A549 (cell line): Measurements from ENCODE around the gene MAN1C1. TPM values are rescaled to one million over a fixed set of nuclear protein-coding genes. Genes with fewer than 3 reads are reported as not detected.

ENCODE experiments used
- ATAC-seq, 2 experiments: fragments of 200-7000 bp in 1 of 2; fragments of >200 bp in 1 of 2; cut with Nextera tagmentation in 1 of 2; cut with Tn5 transposase in 1 of 2; 3 replicates each; pipeline versions ENCODE4 v1.8.0 to v1.9.1; 2018 to 2020; ENCODE audit warnings: mild to moderate bottlenecking in 1 of 2, moderate library complexity in 1 of 2
- CTCF ChIA-PET: fragments of 300-600 bp; sonication (Branson Sonifier 250); formaldehyde crosslinking; extraction: SDS; loops from one replicate; lab custom pipeline; 2021; ENCODE audit warnings: antibody characterized with exemption, inconsistent platforms; lab: Yijun Ruan, JAX
- POLR2A ChIA-PET: fragments of 350-600 bp; formaldehyde crosslinking; extraction: SDS; loops from one replicate; lab custom pipeline; 2021; ENCODE audit warnings: antibody characterized with exemption, inconsistent platforms; lab: Yijun Ruan, JAX
- DNase-seq, 2 experiments: peaks; one replicate each; pipeline versions ENCODE4 v3.0.0 to v3.0.0-alpha.2; 2011 to 2016; ENCODE audit warnings: low read depth in 1 of 2, low spot score in 1 of 2
- FAIRE-seq: peaks from 2 replicates; lab custom pipeline; 2011; peaks lifted over from hg19 to GRCh38; lab: Jason Lieb, UNC
- H3K27ac ChIP-seq, 2 experiments: fragments of >200 bp; sonication (Bioruptor Twin); formaldehyde crosslinking; 3 replicates each; pipeline ENCODE4 v1.5.1; 2016 to 2017
- H3K4me1 ChIP-seq: fragments of >200 bp; sonication (Bioruptor Twin); formaldehyde crosslinking; 3 replicates; pipeline ENCODE4 v1.6.1; 2016
- H3K4me2 ChIP-seq: fragments of >200 bp; sonication (Bioruptor Twin); formaldehyde crosslinking; 3 replicates; pipeline ENCODE4 v1.6.1; 2016
- H3K4me3 ChIP-seq: fragments of >200 bp; sonication (Bioruptor Twin); formaldehyde crosslinking; 3 replicates; pipeline ENCODE4 v1.5.1; 2016
- H3K9me3 ChIP-seq: fragments of >200 bp; sonication (Bioruptor Twin); formaldehyde crosslinking; 3 replicates; pipeline ENCODE4 v1.6.1; 2016
- ATOH8 ChIP-seq: fragments of 250-450 bp; sonication (Bioruptor Pico); IDR thresholded peaks from 2 replicates; pipeline ENCODE4 v1.5.0; 2020; ENCODE audit warnings: low read depth, mild to moderate bottlenecking, moderate library complexity
- BHLHE40 ChIP-seq: IDR thresholded peaks from 2 replicates; pipeline ENCODE4 v1.6.1; 2012; ENCODE audit warnings: low read depth, low read length, inconsistent platforms
- CBX2 ChIP-seq: fragments of 200-600 bp; sonication (generic); IDR thresholded peaks from 2 replicates; pipeline ENCODE4 v1.6.1; 2016; ENCODE audit warnings: low read depth, mild to moderate bottlenecking, borderline replicate concordance
- CBX8 ChIP-seq: fragments of 200-600 bp; sonication (generic); IDR thresholded peaks from 2 replicates; pipeline ENCODE4 v1.6.1; 2016
- CEBPB ChIP-seq, 2 experiments: fragments of >200 bp in 1 of 2; sonication (Bioruptor Twin) in 1 of 2; formaldehyde crosslinking in 1 of 2; IDR thresholded peaks; 2 replicates each; pipeline ENCODE4 v1.6.1; 2012 to 2016
- CHD2 ChIP-seq: fragments of 150-350 bp; IDR thresholded peaks from 2 replicates; pipeline ENCODE4 v1.6.1; 2014; ENCODE audit warnings: low read length; ENCODE audit not compliant: partially characterized antibody
- CHD4 ChIP-seq: fragments of 200-600 bp; sonication (generic); IDR thresholded peaks from 2 replicates; pipeline ENCODE4 v1.6.1; 2016; ENCODE audit warnings: antibody characterized with exemption, mild to moderate bottlenecking, borderline replicate concordance
- EHMT2 ChIP-seq: fragments of 200-600 bp; sonication (generic); IDR thresholded peaks from 2 replicates; pipeline ENCODE4 v1.6.1; 2016; ENCODE audit warnings: antibody characterized with exemption, low read depth, mild to moderate bottlenecking, moderate library complexity
- ESRRA ChIP-seq: fragments of 150-350 bp; IDR thresholded peaks from 2 replicates; pipeline ENCODE4 v1.6.1; 2014; ENCODE audit warnings: mild to moderate bottlenecking, low read length, borderline replicate concordance
- FOSB ChIP-seq: fragments of 250-450 bp; sonication (Bioruptor Pico); IDR thresholded peaks from 2 replicates; pipeline ENCODE4 v1.5.0; 2020; ENCODE audit warnings: mild to moderate bottlenecking, moderate library complexity
- FOSL2 ChIP-seq, 2 experiments: fragments of 450-650 bp in 1 of 2; fragments of >200 bp in 1 of 2; sonication (Bioruptor Twin) in 1 of 2; formaldehyde crosslinking; IDR thresholded peaks; 2 replicates each; pipeline versions ENCODE4 v1.5.0 to v1.6.1; 2016 to 2020; ENCODE audit warnings: mild to moderate bottlenecking in 1 of 2, moderate library complexity in 1 of 2
- GATA3 ChIP-seq: IDR thresholded peaks from 2 replicates; pipeline ENCODE4 v1.6.1; 2012; ENCODE audit warnings: borderline replicate concordance
- JUNB ChIP-seq: fragments of >200 bp; sonication (Bioruptor Twin); formaldehyde crosslinking; IDR thresholded peaks from 2 replicates; pipeline ENCODE4 v1.6.1; 2016
- KDM5A ChIP-seq: fragments of 200-600 bp; sonication (generic); IDR thresholded peaks from 2 replicates; pipeline ENCODE4 v1.6.1; 2016; ENCODE audit warnings: antibody characterized with exemption, mild to moderate bottlenecking
- MAFK ChIP-seq: fragments of 450-650 bp; IDR thresholded peaks from 2 replicates; pipeline ENCODE4 v1.6.1; 2014; ENCODE audit not compliant: partially characterized antibody
- MYC ChIP-seq: IDR thresholded peaks from 2 replicates; pipeline ENCODE4 v1.6.1; 2012; ENCODE audit warnings: mild to moderate bottlenecking, inconsistent platforms, low read length, improper control_type of control experiment, borderline replicate concordance
- NFE2L2 ChIP-seq: fragments of 150-350 bp; conservative IDR thresholded peaks from 2 replicates; pipeline ENCODE4 v1.6.1; 2014; ENCODE audit warnings: low read length
- NPAS2 ChIP-seq: fragments of 250-450 bp; sonication (Bioruptor Pico); IDR thresholded peaks from 2 replicates; pipeline ENCODE4 v1.8.0; 2022; ENCODE audit warnings: mild to moderate bottlenecking, moderate library complexity, borderline replicate concordance
- RCOR1 ChIP-seq: fragments of 150-350 bp; IDR thresholded peaks from 2 replicates; pipeline ENCODE4 v1.6.1; 2014; ENCODE audit warnings: antibody characterized with exemption, low read length, low read depth
- RNF2 ChIP-seq: fragments of 200-600 bp; sonication (generic); IDR thresholded peaks from 2 replicates; pipeline ENCODE4 v1.6.1; 2016; ENCODE audit warnings: low read depth, mild to moderate bottlenecking, antibody characterized with exemption, moderate library complexity, borderline replicate concordance
- SMC3 ChIP-seq: fragments of >200 bp; sonication (Bioruptor Twin); formaldehyde crosslinking; IDR thresholded peaks from 3 replicates; pipeline ENCODE4 v1.6.1; 2018; ENCODE audit warnings: inconsistent platforms
- SREBF2 ChIP-seq: fragments of 450-650 bp; IDR thresholded peaks from 2 replicates; pipeline ENCODE4 v1.6.1; 2014; ENCODE audit warnings: mild to moderate bottlenecking, moderate library complexity
- ZSCAN20 ChIP-seq: fragments of 250-450 bp; sonication (Bioruptor Pico); IDR thresholded peaks from 2 replicates; pipeline ENCODE4 v1.8.0; 2022; ENCODE audit warnings: mild to moderate bottlenecking, moderate library complexity
- WGBS: methylation state at CpG from one replicate; pipeline ENCODE4 v1.1.6; 2017; ENCODE audit errors: missing lambda C conversion rate; 5-methylcytosine and 5-hydroxymethylcytosine counted together
- polyA plus RNA-seq, 4 experiments: library from polyadenylated mRNA; depleted of rRNA in 3 of 4; stranded (reverse); fragments of >200 nt; fragmentation: RNase III in 1 of 4; extraction: RNeasy Plus Mini Kit Qiagen cat#74134 plus additional on column Dnase treatment in 1 of 4; gene quantifications; 2 replicates in 3 of 4; 3 replicates in 1 of 4; pipeline ENCODE4 v1.2.3, GENCODE V29; 2011 to 2017
- TF ChIP-seq, protein P1 (sequence below): IDR thresholded peaks from 2 replicates; pipeline ENCODE4 v1.6.1; 2012
- TF ChIP-seq, protein P2 (sequence below): IDR thresholded peaks from 2 replicates; pipeline ENCODE4 v1.6.1; 2012; ENCODE audit warnings: low read depth, borderline replicate concordance

The MAN1C1 gene
- polyA plus RNA-seq, 2 of the 4 experiments (the other 2 are of a cell fraction) = 0.22 to 0.27 TPM

DNA sequence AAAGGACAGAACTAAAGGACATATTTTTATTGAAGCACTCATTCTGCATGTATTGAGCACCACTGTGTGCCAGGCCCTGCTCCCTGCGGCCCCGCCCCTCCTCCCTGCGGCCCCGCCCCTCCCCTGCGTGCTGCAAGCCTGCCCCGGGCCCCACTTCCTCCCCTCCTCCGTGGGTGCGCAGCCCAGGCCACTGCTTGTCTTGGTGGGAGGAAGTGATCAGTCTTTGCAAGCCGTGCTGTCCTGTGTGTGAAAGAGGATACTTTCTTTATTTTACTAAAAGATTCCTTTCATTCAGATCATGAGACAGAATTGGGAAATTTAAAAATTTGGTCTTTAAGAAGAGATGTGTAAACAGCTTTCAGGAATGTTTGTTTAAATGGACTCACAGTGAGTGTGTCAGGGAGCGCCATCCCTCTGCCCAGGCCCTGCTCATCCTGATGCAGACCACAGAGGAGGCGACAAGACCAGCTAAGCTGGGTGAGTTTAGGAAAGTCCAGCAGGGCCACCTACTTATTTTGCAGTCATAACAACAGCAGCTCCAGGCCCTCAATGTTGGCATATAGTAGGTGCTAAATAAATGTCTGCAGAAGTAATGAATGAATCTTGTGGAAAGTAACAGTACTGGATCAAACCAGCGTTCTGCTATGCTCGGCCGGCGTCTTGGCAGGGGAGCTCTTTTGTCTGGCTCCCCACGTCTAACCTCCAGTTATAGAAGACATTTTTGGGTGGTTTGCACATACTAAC lies 95.1 kb downstream of the MAN1C1 start:
- DNase-seq = no peak
- no peak for ATAC-seq
- no peak overlapping the region for H3K4me2 ChIP-seq
- no peak for TF ChIP-seq NFE2L2
- TF ChIP-seq, protein P1, sequence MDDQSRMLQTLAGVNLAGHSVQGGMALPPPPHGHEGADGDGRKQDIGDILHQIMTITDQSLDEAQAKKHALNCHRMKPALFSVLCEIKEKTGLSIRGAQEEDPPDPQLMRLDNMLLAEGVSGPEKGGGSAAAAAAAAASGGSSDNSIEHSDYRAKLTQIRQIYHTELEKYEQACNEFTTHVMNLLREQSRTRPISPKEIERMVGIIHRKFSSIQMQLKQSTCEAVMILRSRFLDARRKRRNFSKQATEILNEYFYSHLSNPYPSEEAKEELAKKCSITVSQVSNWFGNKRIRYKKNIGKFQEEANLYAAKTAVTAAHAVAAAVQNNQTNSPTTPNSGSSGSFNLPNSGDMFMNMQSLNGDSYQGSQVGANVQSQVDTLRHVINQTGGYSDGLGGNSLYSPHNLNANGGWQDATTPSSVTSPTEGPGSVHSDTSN = no peak
- TF ChIP-seq GATA3 = no peak
- TF ChIP-seq ZSCAN20 (CRISPR knock-in tag) = no peak
- no peak for TF ChIP-seq EHMT2
- TF ChIP-seq NPAS2 (CRISPR knock-in tag) = no peak
- no peak for TF ChIP-seq RCOR1
- TF ChIP-seq, protein P2, sequence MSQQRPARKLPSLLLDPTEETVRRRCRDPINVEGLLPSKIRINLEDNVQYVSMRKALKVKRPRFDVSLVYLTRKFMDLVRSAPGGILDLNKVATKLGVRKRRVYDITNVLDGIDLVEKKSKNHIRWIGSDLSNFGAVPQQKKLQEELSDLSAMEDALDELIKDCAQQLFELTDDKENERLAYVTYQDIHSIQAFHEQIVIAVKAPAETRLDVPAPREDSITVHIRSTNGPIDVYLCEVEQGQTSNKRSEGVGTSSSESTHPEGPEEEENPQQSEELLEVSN = no peak
- TF ChIP-seq CBX8 = no peak
- TF ChIP-seq ATOH8 (CRISPR knock-in tag) = no peak
- no peak for TF ChIP-seq FOSB (CRISPR knock-in tag)
- no peak for TF ChIP-seq JUNB
- no peak for TF ChIP-seq CBX2
- no peak for TF ChIP-seq SMC3
- TF ChIP-seq CEBPB (IDR thresholded peaks at IDR 0.05) = no peak
- WGBS = 76% methylated on average over 8 of the region's 16 CpGs
- 0 out of 6 replicates have a peak overlapping the region, but pooled peaks of 1 of the 2 experiments have one; percentile 32 for H3K27ac ChIP-seq
- peaks cover 11% of the 10 kb centered on the region; the same call in 1 of the 3 replicates for H3K4me1 ChIP-seq
- no peak for FAIRE-seq
- POLR2A ChIA-PET = no interaction called here
- CTCF ChIA-PET = interaction anchor here (1.5 kb wide), 1 partner anchor 14 kb away, joined by 4 read pairs; no protein-coding TSS in a partner anchor
- H3K9me3 ChIP-seq = no peaks in the 10 kb centered on the region
- H3K4me3 ChIP-seq = no peak overlapping the region

- Histone ChIP-seq H3K4me2 (no peak overlapping the region), H3K4me1 (peaks cover 11% of the 10 kb centered on the region; the same call in 1 of the 3 replicates), H3K4me3 (no peak overlapping the region), H3K9me3 (no peaks in the 10 kb centered on the region), H3K27ac (no peak overlapping the region)
- ChIA-PET CTCF (interaction anchor here (1.5 to 2.9 kb wide), 2 partner anchors 13 to 15 kb away, joined by 4 to 9 read pairs; no protein-coding TSS in a partner anchor), POLR2A (no interaction called here)
- no peak for DNase-seq
- no peak for FAIRE-seq
- no peak for TF ChIP-seq FOSL2 (IDR thresholded peaks at IDR 0.05)
- TF ChIP-seq FOSL2 (CRISPR knock-in tag; IDR thresholded peaks at IDR 0.05) = no peak
- no peak for TF ChIP-seq RNF2
- TF ChIP-seq BHLHE40 = no peak
- no peak for TF ChIP-seq KDM5A
- no peak for TF ChIP-seq SREBF2
- TF ChIP-seq MYC = no peak
- TF ChIP-seq CHD4 = no peak
- TF ChIP-seq MAFK = no peak
- no peak for TF ChIP-seq CHD2
- no peak for TF ChIP-seq ESRRA
- TF ChIP-seq RCOR1 = no peak
- no peak for ATAC-seq
- 95% methylated on average over 8 of the region's 8 CpGs for WGBS
Measured at GRCh38 chr1:25712299-25712970, 95.8 kb downstream of the MAN1C1 start.
